IMR-90 (cell line): ENCODE data around the gene TMEM143. TPM values are rescaled to one million over a fixed set of nuclear protein-coding genes. Genes with fewer than 3 reads are reported as not detected.

Experiments
- ATAC-seq: fragments of 200-7000 bp; cut with Tn5 transposase; 2 replicates; pipeline ENCODE4 v1.9.1; 2020; ENCODE audit warnings: low read depth, mild to moderate bottlenecking, moderate library complexity
- BruUV-seq: library from RNA; stranded (reverse); fragments of 400-500 nt; replicated peaks from 2 replicates; lab custom pipeline; 2021; lab: Mats Ljungman, UMichigan
- CTCF ChIA-PET: fragments of 300-600 bp; formaldehyde crosslinking; extraction: SDS; loops from one replicate; lab custom pipeline; 2021; ENCODE audit warnings: antibody characterized with exemption; lab: Yijun Ruan, JAX
- POLR2A ChIA-PET: fragments of 300-600 bp; sonication (Branson Sonifier 250); formaldehyde crosslinking; loops from one replicate; lab custom pipeline; 2022; ENCODE audit warnings: antibody characterized with exemption; ENCODE audit not compliant: unreplicated experiment; lab: Charles Lee
- DNase-seq: peaks from one replicate; pipeline ENCODE4 v3.0.0; 2013
- H2AFZ ChIP-seq: replicated peaks from 2 replicates; pipeline ENCODE3; 2013; ENCODE audit warnings: low read length, mild to moderate bottlenecking; ENCODE audit not compliant: poor library complexity
- H2AK5ac ChIP-seq: 2 replicates; pipeline ENCODE4 v1.6.1; 2013; ENCODE audit warnings: low read depth, low read length, inconsistent platforms
- H2AK9ac ChIP-seq: replicated peaks from 2 replicates; pipeline ENCODE3; 2013; ENCODE audit warnings: mild to moderate bottlenecking, low read depth, low read length, moderate library complexity; ENCODE audit not compliant: poor library complexity
- H2BK120ac ChIP-seq: 2 replicates; pipeline ENCODE4 v1.6.1; 2013; ENCODE audit warnings: low read depth, low read length, inconsistent platforms
- H2BK15ac ChIP-seq: 3 replicates; pipeline ENCODE4 v1.6.1; 2013; ENCODE audit warnings: low read depth, low read length, inconsistent platforms
- H2BK20ac ChIP-seq: 2 replicates; pipeline ENCODE4 v1.6.1; 2013; ENCODE audit warnings: low read depth, mild to moderate bottlenecking, inconsistent platforms, low read length, moderate library complexity
- H2BK5ac ChIP-seq: 2 replicates; pipeline ENCODE4 v1.6.1; 2013; ENCODE audit warnings: mild to moderate bottlenecking, low read depth, low read length, inconsistent platforms; ENCODE audit not compliant: poor library complexity, severe bottlenecking
- H3K14ac ChIP-seq: replicated peaks from 2 replicates; pipeline ENCODE4 v1.6.1; 2013; ENCODE audit warnings: low read depth, low read length, inconsistent platforms
- H3K18ac ChIP-seq: 2 replicates; pipeline ENCODE4 v1.6.1; 2013; ENCODE audit warnings: low read depth, low read length, control low read depth
- H3K23ac ChIP-seq: 2 replicates; pipeline ENCODE4 v1.6.1; 2013; ENCODE audit warnings: low read depth, low read length, inconsistent platforms
- H3K27ac ChIP-seq: 2 replicates; pipeline ENCODE4 v1.5.1; 2013; ENCODE audit warnings: mild to moderate bottlenecking, control low read depth, low read length; ENCODE audit not compliant: insufficient read depth
- H3K27me3 ChIP-seq: 2 replicates; pipeline ENCODE4 v1.6.1; 2013; ENCODE audit warnings: low read length; ENCODE audit not compliant: control insufficient read depth, insufficient read depth
- H3K36me3 ChIP-seq: 2 replicates; pipeline ENCODE4 v1.6.1; 2013; ENCODE audit warnings: low read length, mixed read lengths; ENCODE audit not compliant: control insufficient read depth, insufficient read depth
- H3K4ac ChIP-seq: 2 replicates; pipeline ENCODE4 v1.6.1; 2013; ENCODE audit warnings: low read depth, low read length, inconsistent platforms
- H3K4me1 ChIP-seq: 2 replicates; pipeline ENCODE4 v1.6.1; 2013; ENCODE audit warnings: low read length, mixed read lengths; ENCODE audit not compliant: control insufficient read depth, insufficient read depth
- H3K4me2 ChIP-seq: 2 replicates; pipeline ENCODE4 v1.6.1; 2013; ENCODE audit warnings: low read depth, mild to moderate bottlenecking, control low read depth, low read length, moderate library complexity
- H3K4me3 ChIP-seq: 2 replicates; pipeline ENCODE4 v1.5.1; 2013; ENCODE audit warnings: low read depth, mild to moderate bottlenecking, control low read depth, low read length, moderate library complexity; ENCODE audit not compliant: insufficient read depth
- H3K56ac ChIP-seq: 2 replicates; pipeline ENCODE4 v1.6.1; 2013; ENCODE audit warnings: low read length, inconsistent platforms; ENCODE audit not compliant: insufficient read depth; ENCODE audit errors: extremely low read depth
- H3K79me1 ChIP-seq, 2 experiments: 2 replicates each; pipeline ENCODE4 v1.6.1; 2013; ENCODE audit warnings: low read length in 2 of 2, inconsistent platforms in 1 of 2, low read depth in 1 of 2
- H3K9ac ChIP-seq: 2 replicates; pipeline ENCODE4 v1.6.1; 2013; ENCODE audit warnings: low read depth, low read length, control low read depth
- H3K9me1 ChIP-seq: 2 replicates; pipeline ENCODE4 v1.6.1; 2013; ENCODE audit warnings: low read length, inconsistent platforms; ENCODE audit not compliant: insufficient read depth
- H3K9me3 ChIP-seq: 2 replicates; pipeline ENCODE4 v1.6.1; 2013; ENCODE audit warnings: low read length; ENCODE audit not compliant: control insufficient read depth, insufficient read depth
- H4K20me1 ChIP-seq: 2 replicates; pipeline ENCODE4 v1.6.1; 2013; ENCODE audit warnings: low read length, inconsistent platforms; ENCODE audit not compliant: insufficient read depth
- H4K5ac ChIP-seq: 2 replicates; pipeline ENCODE4 v1.6.1; 2013; ENCODE audit warnings: mild to moderate bottlenecking, low read depth, low read length, control low read depth
- H4K8ac ChIP-seq, 2 experiments: 2 replicates each; pipeline ENCODE4 v1.6.1; 2013; ENCODE audit warnings: low read depth in 2 of 2, low read length in 2 of 2, control low read depth in 1 of 2, inconsistent platforms in 1 of 2
- H4K91ac ChIP-seq: 2 replicates; pipeline ENCODE4 v1.6.1; 2013; ENCODE audit warnings: low read depth, low read length, inconsistent platforms; ENCODE audit not compliant: insufficient read depth
- CTCF ChIP-seq: conservative IDR thresholded peaks from 2 replicates; pipeline ENCODE4 v1.5.1; 2012; ENCODE audit warnings: mild to moderate bottlenecking, low read depth, low read length, improper control_type of control experiment
- MAZ ChIP-seq: IDR thresholded peaks from 2 replicates; pipeline ENCODE4 v1.6.1; 2012; ENCODE audit warnings: low read depth, mild to moderate bottlenecking, low read length, improper control_type of control experiment, moderate library complexity, borderline replicate concordance
- MXI1 ChIP-seq: IDR thresholded peaks from 2 replicates; pipeline ENCODE4 v1.6.1; 2012; ENCODE audit warnings: low read depth, mild to moderate bottlenecking, low read length, moderate library complexity, borderline replicate concordance
- NFE2L2 ChIP-seq: fragments of 150-350 bp; IDR thresholded peaks from 2 replicates; pipeline ENCODE4 v1.6.1; 2016; ENCODE audit warnings: low read depth, mild to moderate bottlenecking, low read length
- POLR2A ChIP-seq: IDR thresholded peaks from 2 replicates; pipeline ENCODE4 v1.6.1; 2012; ENCODE audit warnings: mild to moderate bottlenecking, low read depth, low read length
- RAD21 ChIP-seq: IDR thresholded peaks from 2 replicates; pipeline ENCODE4 v1.6.1; 2012; ENCODE audit warnings: low read length, improper control_type of control experiment
- SMC3 ChIP-seq: fragments of 150-350 bp; IDR thresholded peaks from 2 replicates; pipeline ENCODE4 v1.6.1; 2016; ENCODE audit warnings: low read depth, mild to moderate bottlenecking, antibody characterized with exemption, low read length, moderate library complexity
- WGBS, 2 experiments: methylation state at CpG; one replicate each; pipeline versions ENCODE4 v1.1.5 to v1.1.7; 2013; ENCODE audit warnings: missing lambda C conversion rate in 2 of 2; ENCODE audit not compliant: insufficient read length in 1 of 2; ENCODE audit errors: extremely low coverage in 2 of 2; 5-methylcytosine and 5-hydroxymethylcytosine counted together
- dilution Hi-C: fragments of 300-500 bp; cut with HindIII; formaldehyde crosslinking; loops from one replicate; pipeline ENCODE4 v1.14.3; 2018; ENCODE audit warnings: low sequenced_read_pairs; ENCODE audit not compliant: unreplicated experiment
- in situ Hi-C: fragments of 300-500 bp; cut with MboI; formaldehyde crosslinking; loops from 3 replicates; pipeline ENCODE4 v1.14.3; 2019; ENCODE audit warnings: low sequenced_read_pairs, inconsistent platforms, mixed read lengths
- intact Hi-C: fragments of 100-400 bp; cut with micrococcal nuclease; formaldehyde crosslinking; loops from 2 replicates; pipeline ENCODE4 v1.10.0; 2022
- polyA plus RNA-seq, 3 experiments: library from polyadenylated mRNA; depleted of rRNA; stranded (reverse); fragments of >200 nt; gene quantifications; 2 replicates each; pipeline ENCODE4 v1.2.3, GENCODE V29; 2012; ENCODE audit warnings: low replicate concordance in 1 of 3
- total RNA-seq: library from RNA; depleted of rRNA; stranded (reverse); fragments of >200 nt; gene quantifications from 2 replicates; pipeline ENCODE4 v1.2.3, GENCODE V29; 2012

TMEM143 gene
- total and polyA plus RNA-seq, 2 of the 4 experiments (the other 2 are of a cell fraction), result 1.3 to 7.6 TPM

DNA sequence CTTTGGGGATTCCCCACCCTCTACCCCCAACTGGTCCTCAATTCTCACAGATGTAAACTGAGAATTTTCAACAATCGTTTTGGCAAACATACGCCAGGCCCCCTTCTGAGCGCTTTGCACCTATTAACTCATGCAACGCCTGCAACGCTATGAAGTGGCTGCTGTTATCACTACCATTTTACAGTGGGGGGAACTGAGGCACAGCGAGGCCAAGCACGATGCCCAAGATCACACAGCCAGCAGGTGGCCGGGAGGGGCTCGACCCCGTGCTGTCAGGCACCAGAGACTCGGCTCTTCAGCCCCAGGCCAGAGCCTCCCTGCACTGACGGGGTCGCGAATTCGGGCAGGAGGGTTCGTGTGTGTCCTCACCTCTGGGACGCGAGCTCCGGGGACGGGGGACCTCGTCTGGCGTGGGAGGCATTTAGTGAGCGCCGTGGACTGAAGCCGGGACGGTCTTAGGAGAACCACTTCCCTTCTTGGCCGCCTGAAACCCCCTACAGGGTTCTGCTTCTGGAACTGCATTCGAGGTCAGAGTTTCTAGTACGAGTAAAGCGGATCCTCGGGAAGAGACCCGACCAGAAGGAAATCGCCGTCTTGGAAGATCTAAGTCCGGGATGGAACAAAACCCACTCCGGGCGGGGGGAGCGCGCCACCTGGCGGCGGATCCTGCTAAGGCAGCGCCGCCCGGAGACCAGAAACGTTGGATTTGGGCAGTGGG, 72.8 kb downstream of the TMEM143 start:
- peak overlapping the region; percentile 40 for H3K4me3 ChIP-seq
- H2AK5ac ChIP-seq, result peak overlapping the region; percentile 60; the same call in 1 of the 2 replicates
- no peak overlapping the region for H3K56ac ChIP-seq
- peak overlapping the region; percentile 8; the same call in 1 of the 2 replicates for H3K9ac ChIP-seq
- no peak overlapping the region for H2BK15ac ChIP-seq
- no peaks in the 10 kb centered on the region for H3K36me3 ChIP-seq
- H4K20me1 ChIP-seq, result no peaks in the 10 kb centered on the region
- dilution Hi-C loops (no loop called here), in situ Hi-C loops (no loop called here), intact Hi-C loops (loop anchor here (1.0 kb wide), 2 partner anchors 20 to 24 kb away; no protein-coding TSS in a partner anchor)
- peak overlapping the region; percentile 6 for H3K4ac ChIP-seq
- TF ChIP-seq NFE2L2 (no peak), SMC3 (peak; percentile 94), MAZ (peak; percentile 49), POLR2A (0 out of 2 replicates have a peak, but pooled peaks have one; percentile 35), RAD21 (peak; percentile 92), CTCF (peak; percentile 97), MXI1 (no peak)
- H4K5ac ChIP-seq, result no peak overlapping the region
- ChIA-PET CTCF (interaction anchor here (0.6 to 1.7 kb wide), 3 partner anchors 20 to 26 kb away, joined by 4 to 7 read pairs (median 4); no protein-coding TSS in a partner anchor), POLR2A (no interaction called here)
- peak overlapping the region; percentile 63 for H2BK120ac ChIP-seq
- no peak overlapping the region for H3K18ac ChIP-seq
- peak overlapping the region; percentile 75 for H3K4me2 ChIP-seq
- peak overlapping the region; percentile 41; the same call in 1 of the 2 replicates for H4K91ac ChIP-seq
- H3K27ac ChIP-seq, result peak overlapping the region; percentile 2
- peaks cover 3% of the 10 kb centered on the region for H3K9me3 ChIP-seq
- peak overlapping the region; percentile 7 to 87; a peak in 1 of 4 replicates for H4K8ac ChIP-seq
- H3K23ac ChIP-seq, result peak overlapping the region; percentile 54; the same call in 1 of the 2 replicates
- peak overlapping the region; percentile 92 for H2AFZ ChIP-seq
- no peaks in the 10 kb centered on the region for H3K79me1 ChIP-seq
- DNase-seq (peak; percentile 81), ATAC-seq (peak; percentile 89)
- WGBS, 2 experiments, result 2% methylated on average over 13 of the region's 45 CpGs; no CpG with 5 or more reads in 1 of the 2 experiments
- no peaks in the 10 kb centered on the region for H3K9me1 ChIP-seq
- no peak overlapping the region for H2BK5ac ChIP-seq
- no TSS peak for BruUV-seq
- H3K14ac ChIP-seq, result peak overlapping the region; percentile 26; the same call in 1 of the 2 replicates
- H3K4me1 ChIP-seq, result peaks cover 5% of the 10 kb centered on the region
- H3K27me3 ChIP-seq, result no peaks in the 10 kb centered on the region
- H2AK9ac ChIP-seq, result peak overlapping the region; percentile 89
- no peak overlapping the region for H2BK20ac ChIP-seq
